Measurements from ENCODE around the gene CELSR1.

The CELSR1 gene

DNA sequence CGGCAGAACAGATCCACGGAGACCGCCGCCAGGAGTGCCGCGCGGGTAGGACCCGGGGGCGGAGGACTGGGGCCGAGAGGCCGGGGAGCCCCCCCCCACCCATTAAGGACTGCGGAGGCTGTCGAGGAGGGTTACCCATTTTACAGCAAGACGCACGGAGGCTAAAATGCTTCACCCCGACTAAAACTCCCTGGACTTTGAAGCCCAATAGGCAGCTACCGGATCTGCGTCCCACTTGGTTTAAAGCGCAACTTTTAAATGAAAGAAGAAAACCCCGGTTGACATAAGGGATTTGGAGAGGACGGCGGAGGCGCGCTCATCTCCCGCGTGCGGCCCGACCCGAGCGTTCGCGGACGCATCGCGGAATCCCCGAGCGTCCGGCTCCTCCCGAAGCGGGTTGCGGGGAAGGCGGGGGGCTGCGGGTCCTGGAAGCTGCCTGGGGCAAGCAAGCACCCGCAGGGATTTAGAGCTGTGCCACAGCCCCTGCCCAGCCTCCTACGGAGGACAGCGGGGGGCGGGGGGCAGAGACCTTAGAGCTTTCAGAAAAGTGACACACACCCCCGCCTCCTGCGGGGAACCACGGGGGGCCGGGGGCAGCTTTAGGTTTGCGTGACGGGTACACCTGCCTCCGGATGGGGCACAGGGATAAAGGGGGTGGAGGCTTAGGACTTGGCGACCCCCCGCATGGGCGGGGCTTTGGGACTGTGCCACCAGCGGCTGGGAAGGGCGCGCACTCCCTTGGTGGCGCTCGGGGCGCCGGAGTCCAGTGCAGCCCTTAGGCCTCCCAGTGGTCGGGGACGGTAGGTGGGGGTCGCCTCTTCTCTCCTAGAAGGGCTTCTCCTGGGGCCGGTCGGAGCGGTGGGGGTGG lies 760 bp upstream of the CELSR1 start:
- Histone ChIP-seq H3K4me3 (ENCODE audit: low read length in 2 of 2) (peak overlapping the region; percentile 7 to 49), H3K27ac (ENCODE audit: low read length) (no peak overlapping the region)

DNA sequence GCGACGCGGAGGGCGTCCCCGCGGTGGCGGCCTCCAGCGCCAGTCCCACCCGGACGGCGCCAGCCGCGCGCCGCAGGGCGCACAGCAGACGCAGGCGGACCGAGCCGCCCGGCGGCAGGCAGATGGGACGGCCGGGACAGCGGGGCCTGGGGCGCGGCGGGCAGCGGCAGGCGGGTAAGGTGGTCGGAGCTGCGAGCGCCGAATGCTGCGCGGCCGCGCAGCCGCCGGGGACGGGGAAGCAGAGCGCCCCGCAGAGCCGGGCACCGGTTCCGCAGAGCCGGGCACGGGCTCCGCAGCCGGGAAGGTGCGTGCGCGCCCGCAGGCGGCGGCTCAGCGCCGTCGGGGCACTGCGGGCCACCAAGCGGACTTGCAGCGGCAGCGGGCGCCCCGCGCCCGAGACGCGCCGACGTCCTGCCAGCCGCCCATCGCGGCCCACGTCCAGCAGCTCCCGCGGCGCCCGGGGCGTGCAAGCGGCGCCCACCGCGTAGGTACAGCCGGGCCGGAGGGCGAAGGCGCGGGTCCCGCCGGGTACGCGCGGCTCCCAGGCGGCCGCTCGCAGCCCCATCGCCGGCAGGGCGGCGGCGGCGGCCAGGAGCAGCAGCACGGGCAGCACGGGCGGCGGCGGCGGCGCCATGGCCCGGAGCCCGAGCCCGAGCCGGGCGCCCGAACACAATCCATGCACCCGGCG lies 739 bp downstream of the CELSR1 start:
- Histone ChIP-seq H3K27me3 (ENCODE audit: control insufficient read depth in 1 of 2, insufficient read depth in 2 of 2, low read length in 2 of 2) (peaks cover 22 to 40% of the 10 kb centered on the region in 2 donors), H3K9ac (ENCODE audit: low read length in 2 of 2) (no peak overlapping the region), H3K9me3 (ENCODE audit: control insufficient read depth in 2 of 2, low read length in 2 of 2) (peaks cover 0 to 4% of the 10 kb centered on the region in 2 donors), H3K36me3 (ENCODE audit: control insufficient read depth in 2 of 2, insufficient read depth in 2 of 2, low read length in 2 of 2) (no peaks in the 10 kb centered on the region), H3K4me1 (ENCODE audit: control insufficient read depth, insufficient read depth, low read length) (peaks cover 12% of the 10 kb centered on the region), H3K27ac (ENCODE audit: low read length) (no peak overlapping the region), H3K4me3 (ENCODE audit: low read length in 2 of 2) (peak overlapping the region in 1 of 2 donors; percentile 40)

More for the DNA sequence above, 760 bp upstream of the CELSR1 start:
- Histone ChIP-seq H3K9ac (ENCODE audit: low read length in 2 of 2) (no peak overlapping the region), H3K27me3 (ENCODE audit: control insufficient read depth in 1 of 2, insufficient read depth in 2 of 2, low read length in 2 of 2) (peaks cover 22 to 40% of the 10 kb centered on the region in 2 donors), H3K36me3 (ENCODE audit: control insufficient read depth in 2 of 2, insufficient read depth in 2 of 2, low read length in 2 of 2) (no peaks in the 10 kb centered on the region), H3K4me1 (ENCODE audit: control insufficient read depth, insufficient read depth, low read length) (peaks cover 12% of the 10 kb centered on the region), H3K9me3 (ENCODE audit: control insufficient read depth in 2 of 2, low read length in 2 of 2) (peaks cover 0 to 4% of the 10 kb centered on the region in 2 donors)

DNA sequence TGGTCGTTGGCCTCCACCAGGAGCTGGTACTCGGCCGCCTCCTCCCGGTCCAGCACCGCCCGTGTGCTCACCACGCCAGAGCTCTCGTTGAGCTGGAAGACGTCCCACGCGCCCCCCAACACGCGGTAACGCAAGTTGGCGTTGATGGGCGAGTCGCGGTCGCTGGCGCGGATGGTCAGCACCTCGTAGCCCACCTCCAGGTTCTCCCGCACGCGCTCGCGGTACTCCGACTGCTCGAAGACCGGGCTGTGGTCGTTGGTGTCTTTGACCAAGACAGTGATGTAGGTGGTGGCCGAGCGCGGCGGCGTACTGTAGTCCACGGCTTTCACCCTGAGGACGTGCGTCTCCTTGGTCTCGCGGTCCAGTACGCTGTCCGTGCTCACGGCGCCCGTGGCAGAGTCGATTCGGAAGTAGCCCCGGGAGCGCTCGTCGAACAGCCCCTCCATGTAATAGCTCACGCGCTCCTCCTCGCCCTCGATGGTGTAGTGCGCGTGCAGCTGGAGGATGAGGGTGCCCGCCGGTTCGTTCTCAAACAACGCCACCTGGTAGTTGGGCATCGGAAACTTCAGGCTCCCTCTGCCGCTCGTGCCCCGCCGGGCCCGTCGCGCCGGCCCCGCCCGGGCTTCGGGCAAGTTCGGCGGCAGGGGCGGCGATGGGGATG lies 1.4 kb downstream of the CELSR1 start:
- H3K9me3 ChIP-seq (ENCODE audit: control insufficient read depth in 2 of 2, low read length in 2 of 2) = peaks cover 0 to 4% of the 10 kb centered on the region in 2 donors
- no peaks in the 10 kb centered on the region for H3K36me3 ChIP-seq (ENCODE audit: control insufficient read depth in 2 of 2, insufficient read depth in 2 of 2, low read length in 2 of 2)
- no peak overlapping the region for H3K27ac ChIP-seq (ENCODE audit: low read length)
- no peak overlapping the region for H3K4me3 ChIP-seq (ENCODE audit: low read length in 2 of 2)
- peaks cover 22 to 40% of the 10 kb centered on the region in 2 donors for H3K27me3 ChIP-seq (ENCODE audit: control insufficient read depth in 1 of 2, insufficient read depth in 2 of 2, low read length in 2 of 2)
- no peak overlapping the region for H3K9ac ChIP-seq (ENCODE audit: low read length in 2 of 2)
- peaks cover 12% of the 10 kb centered on the region for H3K4me1 ChIP-seq (ENCODE audit: control insufficient read depth, insufficient read depth, low read length)

DNA sequence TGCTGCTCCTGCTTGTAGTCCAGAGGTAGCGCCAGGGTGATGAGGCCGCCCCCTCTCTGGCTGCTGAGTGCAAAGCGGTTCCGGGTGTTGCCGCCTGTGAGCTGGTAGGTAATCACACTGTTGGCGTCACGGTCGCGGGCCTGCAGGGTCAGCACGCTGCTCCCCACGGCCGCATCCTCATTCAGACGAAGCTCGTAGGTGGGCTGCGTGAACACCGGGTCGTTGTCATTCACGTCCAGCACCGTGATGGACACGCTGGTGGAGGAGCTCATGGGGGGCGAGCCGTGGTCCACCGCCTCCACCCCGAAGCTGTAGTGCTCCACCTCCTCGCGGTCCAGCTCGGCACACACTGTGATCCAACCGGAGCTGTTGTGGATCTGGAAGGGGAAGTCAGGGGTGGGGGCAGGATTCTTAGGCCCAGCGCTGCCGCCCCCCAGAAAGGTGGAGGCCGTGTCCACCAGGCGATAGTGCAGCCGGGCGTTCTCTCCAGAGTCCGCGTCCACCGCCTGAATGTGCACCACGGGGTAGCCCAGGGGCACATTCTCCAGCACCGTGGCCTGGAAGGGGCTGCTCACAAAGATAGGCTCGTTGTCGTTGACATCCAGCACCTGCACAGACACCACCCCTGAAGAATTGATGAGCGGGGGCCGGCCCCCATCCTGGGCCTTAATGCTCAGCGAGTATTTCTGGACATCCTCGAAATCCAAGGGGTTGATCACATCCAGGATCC lies 2.4 kb downstream of the CELSR1 start:
- Histone ChIP-seq H3K9ac (ENCODE audit: low read length in 2 of 2) (no peak overlapping the region), H3K4me3 (ENCODE audit: low read length in 2 of 2) (no peak overlapping the region), H3K36me3 (ENCODE audit: control insufficient read depth in 2 of 2, insufficient read depth in 2 of 2, low read length in 2 of 2) (no peaks in the 10 kb centered on the region), H3K4me1 (ENCODE audit: control insufficient read depth, insufficient read depth, low read length) (peaks cover 12% of the 10 kb centered on the region), H3K27ac (ENCODE audit: low read length) (no peak overlapping the region), H3K27me3 (ENCODE audit: control insufficient read depth in 1 of 2, insufficient read depth in 2 of 2, low read length in 2 of 2) (peaks cover 22 to 40% of the 10 kb centered on the region in 2 donors), H3K9me3 (ENCODE audit: control insufficient read depth in 2 of 2, low read length in 2 of 2) (peaks cover 0 to 4% of the 10 kb centered on the region in 2 donors)

DNA sequence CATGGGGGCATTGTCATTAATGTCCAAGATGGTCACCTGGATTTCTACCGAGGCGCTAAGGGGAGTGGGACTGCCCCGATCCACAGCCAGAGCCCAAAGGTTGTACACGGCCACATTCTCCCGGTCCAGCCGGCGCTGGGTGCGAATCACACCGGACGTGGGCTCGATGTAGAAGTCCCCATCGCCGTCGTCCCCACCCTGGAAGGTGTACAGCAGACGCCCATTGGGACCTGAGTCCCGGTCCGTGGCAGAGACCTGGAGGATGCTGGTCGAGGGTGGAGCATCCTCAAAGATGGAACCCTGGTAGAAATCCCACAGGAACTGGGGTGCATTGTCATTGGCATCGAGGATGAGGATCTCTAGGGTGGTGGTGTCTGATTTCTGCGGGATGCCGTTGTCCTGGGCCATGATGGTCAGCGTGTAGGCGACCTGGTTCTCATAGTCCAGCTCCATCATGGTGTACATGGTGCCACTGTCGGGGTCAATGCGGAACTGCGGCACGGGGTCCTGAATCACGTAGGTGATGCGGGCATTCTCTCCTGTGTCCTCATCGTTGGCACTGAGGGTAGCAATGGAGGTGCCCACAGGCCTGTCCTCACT lies 3.1 kb downstream of the CELSR1 start:
- Histone ChIP-seq H3K9ac (ENCODE audit: low read length in 2 of 2) (no peak overlapping the region), H3K4me3 (ENCODE audit: low read length in 2 of 2) (no peak overlapping the region), H3K4me1 (ENCODE audit: control insufficient read depth, insufficient read depth, low read length) (peaks cover 12% of the 10 kb centered on the region), H3K27me3 (ENCODE audit: control insufficient read depth in 1 of 2, insufficient read depth in 2 of 2, low read length in 2 of 2) (peaks cover 18 to 38% of the 10 kb centered on the region in 2 donors), H3K36me3 (ENCODE audit: control insufficient read depth in 2 of 2, insufficient read depth in 2 of 2, low read length in 2 of 2) (no peaks in the 10 kb centered on the region), H3K27ac (ENCODE audit: low read length) (no peak overlapping the region), H3K9me3 (ENCODE audit: control insufficient read depth in 2 of 2, low read length in 2 of 2) (peaks cover 0 to 4% of the 10 kb centered on the region in 2 donors)

DNA sequence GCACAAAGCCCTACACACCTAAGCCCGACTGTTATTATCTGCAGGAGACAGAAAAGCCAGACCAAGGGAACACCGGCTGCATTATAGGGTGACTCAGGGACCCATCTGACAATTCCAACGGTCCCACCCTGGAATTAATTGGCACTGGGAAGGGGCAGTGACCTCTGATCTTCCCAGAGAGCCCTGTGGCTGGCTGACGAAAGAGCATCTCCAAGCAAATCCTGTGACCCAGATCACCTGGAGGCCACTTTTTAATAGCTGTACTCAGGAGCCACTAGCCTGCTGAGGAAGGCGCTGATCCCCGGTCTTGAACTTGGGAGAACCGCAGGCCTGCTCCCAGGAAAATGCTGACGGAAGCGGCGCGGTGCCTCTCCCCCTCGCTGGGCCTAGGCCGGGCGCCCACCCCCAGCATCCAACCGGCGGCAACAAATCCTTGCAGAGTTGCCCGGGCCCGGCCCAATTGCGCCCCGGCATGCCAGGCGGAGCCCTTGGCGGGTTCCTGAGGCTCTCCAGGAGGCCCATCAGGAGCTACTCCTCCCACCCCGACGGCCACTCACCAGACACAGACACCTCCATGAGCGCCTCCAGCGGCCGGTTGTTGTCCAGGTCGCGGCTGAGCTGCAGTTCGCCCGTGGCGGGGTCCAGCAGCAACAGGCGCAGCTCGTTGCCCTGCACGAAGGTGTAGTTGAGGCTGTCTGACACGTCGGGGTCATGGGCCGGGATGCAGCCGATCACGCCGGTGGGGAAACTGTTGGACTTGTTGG lies 4.2 kb downstream of the CELSR1 start:
- Histone ChIP-seq H3K4me1 (ENCODE audit: control insufficient read depth, insufficient read depth, low read length) (peaks cover 7% of the 10 kb centered on the region), H3K9ac (ENCODE audit: low read length in 2 of 2) (no peak overlapping the region), H3K9me3 (ENCODE audit: control insufficient read depth in 2 of 2, low read length in 2 of 2) (peaks cover 0 to 4% of the 10 kb centered on the region in 2 donors), H3K27ac (ENCODE audit: low read length) (no peak overlapping the region), H3K4me3 (ENCODE audit: low read length in 2 of 2) (no peak overlapping the region), H3K27me3 (ENCODE audit: control insufficient read depth in 1 of 2, insufficient read depth in 2 of 2, low read length in 2 of 2) (peaks cover 8 to 28% of the 10 kb centered on the region in 2 donors), H3K36me3 (ENCODE audit: control insufficient read depth in 2 of 2, insufficient read depth in 2 of 2, low read length in 2 of 2) (no peaks in the 10 kb centered on the region)

DNA sequence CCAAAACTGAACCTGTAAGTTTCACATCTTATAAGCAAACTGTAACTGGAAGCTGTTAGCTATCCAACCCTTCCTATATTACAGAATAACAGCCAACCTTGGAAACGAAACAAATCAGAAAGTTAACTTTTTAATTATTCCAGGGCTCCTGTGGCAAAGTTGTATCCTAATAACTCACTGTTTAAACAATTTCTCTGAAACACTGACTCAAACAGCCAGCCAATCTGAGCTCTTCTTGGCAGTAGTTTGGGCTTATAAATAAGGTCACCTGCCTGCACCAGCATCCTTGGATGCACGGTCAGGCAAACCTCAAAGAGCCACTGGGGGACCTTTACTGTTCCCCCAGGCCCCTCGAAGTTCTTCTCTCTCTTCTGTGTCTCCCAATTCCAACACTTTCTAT lies 5.0 kb downstream of the CELSR1 start:
- Histone ChIP-seq H3K9ac (ENCODE audit: low read length in 2 of 2) (no peak overlapping the region), H3K27me3 (ENCODE audit: control insufficient read depth in 1 of 2, insufficient read depth in 2 of 2, low read length in 2 of 2) (peaks cover 8 to 20% of the 10 kb centered on the region in 2 donors), H3K36me3 (ENCODE audit: control insufficient read depth in 2 of 2, insufficient read depth in 2 of 2, low read length in 2 of 2) (no peaks in the 10 kb centered on the region), H3K4me3 (ENCODE audit: low read length in 2 of 2) (no peak overlapping the region), H3K27ac (ENCODE audit: low read length) (no peak overlapping the region), H3K9me3 (ENCODE audit: control insufficient read depth in 2 of 2, low read length in 2 of 2) (peaks cover 0 to 4% of the 10 kb centered on the region in 2 donors), H3K4me1 (ENCODE audit: control insufficient read depth, insufficient read depth, low read length) (no peaks in the 10 kb centered on the region)

DNA sequence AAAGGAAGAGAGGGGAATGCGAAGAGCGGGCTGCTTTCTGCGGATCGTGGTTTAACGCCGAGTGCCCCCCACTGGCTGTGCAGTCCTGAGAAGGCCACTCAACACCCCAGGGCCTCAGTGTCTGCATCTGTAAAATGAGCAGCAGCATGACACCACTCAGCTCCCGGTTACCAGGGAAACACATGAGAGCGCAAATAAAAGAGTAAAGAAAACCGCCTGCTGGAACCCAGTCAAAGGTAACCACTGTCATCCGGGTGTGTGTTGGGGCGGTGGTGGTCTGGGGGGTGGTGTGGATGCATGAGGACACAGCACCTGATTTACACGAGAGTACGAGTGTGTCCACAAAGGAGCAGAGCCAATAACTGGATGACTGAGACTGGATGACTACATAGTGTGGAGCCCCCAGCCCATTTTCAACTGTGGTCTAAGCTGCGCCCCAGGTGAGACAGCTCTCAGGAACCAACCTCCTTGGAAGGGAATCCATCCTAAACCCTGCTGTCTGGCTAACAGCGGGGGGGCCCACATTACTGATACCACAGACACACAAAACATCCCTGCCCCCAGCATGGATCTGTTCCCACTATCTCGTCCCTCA lies 5.7 kb downstream of the CELSR1 start:
- peaks cover 8 to 20% of the 10 kb centered on the region in 2 donors for H3K27me3 ChIP-seq (ENCODE audit: control insufficient read depth in 1 of 2, insufficient read depth in 2 of 2, low read length in 2 of 2)
- no peak overlapping the region for H3K9ac ChIP-seq (ENCODE audit: low read length in 2 of 2)
- no peak overlapping the region for H3K27ac ChIP-seq (ENCODE audit: low read length)
- H3K9me3 ChIP-seq (ENCODE audit: control insufficient read depth in 2 of 2, low read length in 2 of 2) = peaks cover 0 to 4% of the 10 kb centered on the region in 2 donors
- no peaks in the 10 kb centered on the region for H3K4me1 ChIP-seq (ENCODE audit: control insufficient read depth, insufficient read depth, low read length)
- H3K36me3 ChIP-seq (ENCODE audit: control insufficient read depth in 2 of 2, insufficient read depth in 2 of 2, low read length in 2 of 2) = no peaks in the 10 kb centered on the region
- no peak overlapping the region for H3K4me3 ChIP-seq (ENCODE audit: low read length in 2 of 2)

DNA sequence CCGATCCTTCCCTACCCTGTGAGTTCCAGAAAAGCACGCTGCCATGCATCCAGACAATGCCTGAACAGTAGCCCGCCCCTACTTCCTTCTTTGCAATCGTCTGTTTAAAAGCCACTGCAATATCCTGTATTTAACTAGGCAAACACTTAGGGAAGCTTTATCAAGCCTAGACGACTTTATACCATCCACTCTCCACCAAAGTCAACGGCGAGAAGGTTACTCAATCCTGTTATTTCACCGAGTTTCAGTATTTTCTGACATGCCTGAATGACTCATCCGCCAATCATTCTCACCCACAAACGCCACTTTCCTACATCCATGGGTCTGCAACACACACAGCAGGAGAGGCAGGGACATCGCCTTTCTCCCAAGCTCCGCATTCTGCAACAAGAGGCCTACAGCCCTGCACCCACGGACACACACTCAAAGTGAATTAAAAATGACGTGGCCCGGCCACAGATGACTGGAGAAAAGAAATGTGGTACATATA lies 9.3 kb downstream of the CELSR1 start:
- H3K9ac ChIP-seq (ENCODE audit: low read length in 2 of 2) = no peak overlapping the region
- H3K4me3 ChIP-seq (ENCODE audit: low read length in 2 of 2) = no peak overlapping the region
- H3K4me1 ChIP-seq (ENCODE audit: control insufficient read depth, insufficient read depth, low read length) = no peaks in the 10 kb centered on the region
- H3K36me3 ChIP-seq (ENCODE audit: control insufficient read depth in 2 of 2, insufficient read depth in 2 of 2, low read length in 2 of 2) = no peaks in the 10 kb centered on the region
- no peaks in the 10 kb centered on the region for H3K9me3 ChIP-seq (ENCODE audit: control insufficient read depth in 2 of 2, low read length in 2 of 2)
- H3K27ac ChIP-seq (ENCODE audit: low read length) = no peak overlapping the region
- H3K27me3 ChIP-seq (ENCODE audit: control insufficient read depth in 1 of 2, insufficient read depth in 2 of 2, low read length in 2 of 2) = peaks cover 0 to 2% of the 10 kb centered on the region in 2 donors
